AG08396 (cell line): ENCODE results near the gene SDF4.
"Not testable (repeated sequence)": the region's sequence is repeated elsewhere in the genome, so short reads cannot be mapped to it uniquely, and the experiment has no call there.

Source experiments
- DNase-seq: peaks from one replicate; pipeline ENCODE4 v3.0.0; 2012; ENCODE audit warnings: low spot score, mixed read lengths

Gene SDF4

GRCh38 chr1:1177452-1178206, 54.2 kb downstream of the SDF4 start:
- no peak for DNase-seq

- no peak for DNase-seq
These were observed 54.9 kb downstream of the SDF4 start for GRCh38 chr1:1176931-1177330.

GRCh38 chr1:1176063-1176761, 55.6 kb downstream of the SDF4 start:
- DNase-seq, result not testable (repeated sequence)

- no peak for DNase-seq
These were observed 56.4 kb downstream of the SDF4 start for GRCh38 chr1:1175221-1176062.

- no peak for DNase-seq
These were observed 57.9 kb downstream of the SDF4 start, which contains the start of gene TTLL10 for GRCh38 chr1:1173793-1174415. TSS of gene TTLL10 (plus strand) at chr1:1173880. CDS start at chr1:1179216, 5,336 bp downstream.

GRCh38 chr1:1173061-1173792, 58.6 kb downstream of the SDF4 start:
- DNase-seq, result no peak

- DNase-seq, result no peak
These were observed 60.1 kb downstream of the SDF4 start for GRCh38 chr1:1171546-1172340.

- DNase-seq, result no peak
These were observed 60.6 kb downstream of the SDF4 start for GRCh38 chr1:1171161-1171545.

- no peak for DNase-seq
These were observed 61.3 kb downstream of the SDF4 start for GRCh38 chr1:1170215-1171091.

- DNase-seq, result no peak
These were observed 62.2 kb downstream of the SDF4 start for GRCh38 chr1:1169429-1170214.

- no peak for DNase-seq
These were observed 63.1 kb downstream of the SDF4 start for GRCh38 chr1:1168451-1169411.

- DNase-seq, result no peak
These were observed 63.9 kb downstream of the SDF4 start for GRCh38 chr1:1167841-1168450.

- no peak for DNase-seq
These were observed 64.4 kb downstream of the SDF4 start for GRCh38 chr1:1167398-1167821.
